ENCODE data around the gene NELL1.

NELL1 gene

DNA sequence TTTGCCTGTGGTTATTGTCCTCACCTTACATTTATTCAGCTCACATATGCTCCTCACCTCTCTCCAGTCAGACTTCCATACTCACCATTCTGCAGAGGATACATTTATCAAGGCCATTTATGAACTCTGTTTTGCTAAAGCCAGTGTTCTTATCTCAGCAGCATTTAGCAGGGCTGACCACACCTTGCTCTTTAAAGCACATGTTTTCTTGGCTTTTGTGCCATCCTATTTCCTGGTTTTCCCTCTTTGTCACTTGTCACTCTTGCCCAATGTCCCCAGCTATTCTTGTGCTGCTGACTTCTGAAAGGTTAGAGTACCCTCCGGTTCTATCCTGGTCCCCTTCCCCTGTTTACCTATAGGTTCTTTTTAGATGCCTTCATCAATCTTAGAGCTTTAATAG lies 446.6 kb downstream of the NELL1 start:
- Histone ChIP-seq H3K36me3 (replicated peaks) (no peaks in the 10 kb centered on the region), H3K4me3 (ENCODE audit: low read depth, low read length) (no peak overlapping the region), H3K27ac (no peak overlapping the region), H3K27me3 (replicated peaks) (no peaks in the 10 kb centered on the region)
- no peak for DNase-seq
- TF ChIP-seq, protein P1, sequence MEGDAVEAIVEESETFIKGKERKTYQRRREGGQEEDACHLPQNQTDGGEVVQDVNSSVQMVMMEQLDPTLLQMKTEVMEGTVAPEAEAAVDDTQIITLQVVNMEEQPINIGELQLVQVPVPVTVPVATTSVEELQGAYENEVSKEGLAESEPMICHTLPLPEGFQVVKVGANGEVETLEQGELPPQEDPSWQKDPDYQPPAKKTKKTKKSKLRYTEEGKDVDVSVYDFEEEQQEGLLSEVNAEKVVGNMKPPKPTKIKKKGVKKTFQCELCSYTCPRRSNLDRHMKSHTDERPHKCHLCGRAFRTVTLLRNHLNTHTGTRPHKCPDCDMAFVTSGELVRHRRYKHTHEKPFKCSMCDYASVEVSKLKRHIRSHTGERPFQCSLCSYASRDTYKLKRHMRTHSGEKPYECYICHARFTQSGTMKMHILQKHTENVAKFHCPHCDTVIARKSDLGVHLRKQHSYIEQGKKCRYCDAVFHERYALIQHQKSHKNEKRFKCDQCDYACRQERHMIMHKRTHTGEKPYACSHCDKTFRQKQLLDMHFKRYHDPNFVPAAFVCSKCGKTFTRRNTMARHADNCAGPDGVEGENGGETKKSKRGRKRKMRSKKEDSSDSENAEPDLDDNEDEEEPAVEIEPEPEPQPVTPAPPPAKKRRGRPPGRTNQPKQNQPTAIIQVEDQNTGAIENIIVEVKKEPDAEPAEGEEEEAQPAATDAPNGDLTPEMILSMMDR (IDR thresholded peaks at IDR 0.05; ENCODE audit: low read depth, low read length, missing control alignments) = no peak
- in situ Hi-C loops (cut with HindIII; ENCODE audit: low pct_ligation_motif_present, low sequenced_read_pairs) = no loop called here

DNA sequence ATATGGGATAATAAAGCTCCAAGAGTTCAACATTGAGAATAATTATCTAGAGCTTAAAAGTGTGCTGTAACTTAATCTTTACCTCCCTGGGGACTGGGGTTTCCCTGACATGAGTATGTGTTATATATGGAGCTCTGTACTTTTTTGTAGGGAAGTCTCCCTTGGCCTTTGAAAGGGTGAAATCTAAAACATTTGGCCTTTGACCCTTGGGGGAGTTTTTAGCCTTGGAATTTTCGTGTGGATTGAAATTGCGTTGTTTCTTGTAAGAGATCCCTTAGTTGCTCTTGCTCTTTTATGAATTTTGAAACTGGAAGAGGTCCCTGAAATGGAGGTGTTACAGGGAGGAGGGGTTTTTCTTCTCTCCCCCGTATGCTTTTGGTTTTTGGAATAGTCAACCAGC lies 450.0 kb downstream of the NELL1 start:
- Histone ChIP-seq H3K27ac (no peak overlapping the region), H3K4me3 (ENCODE audit: low read depth, low read length) (no peak overlapping the region), H3K36me3 (replicated peaks) (no peaks in the 10 kb centered on the region), H3K27me3 (replicated peaks) (no peaks in the 10 kb centered on the region)
- no peak for DNase-seq
- TF ChIP-seq, protein P1 (IDR thresholded peaks at IDR 0.05; ENCODE audit: low read depth, low read length, missing control alignments) = no peak
- in situ Hi-C loops (cut with HindIII; ENCODE audit: low pct_ligation_motif_present, low sequenced_read_pairs) = no loop called here

DNA sequence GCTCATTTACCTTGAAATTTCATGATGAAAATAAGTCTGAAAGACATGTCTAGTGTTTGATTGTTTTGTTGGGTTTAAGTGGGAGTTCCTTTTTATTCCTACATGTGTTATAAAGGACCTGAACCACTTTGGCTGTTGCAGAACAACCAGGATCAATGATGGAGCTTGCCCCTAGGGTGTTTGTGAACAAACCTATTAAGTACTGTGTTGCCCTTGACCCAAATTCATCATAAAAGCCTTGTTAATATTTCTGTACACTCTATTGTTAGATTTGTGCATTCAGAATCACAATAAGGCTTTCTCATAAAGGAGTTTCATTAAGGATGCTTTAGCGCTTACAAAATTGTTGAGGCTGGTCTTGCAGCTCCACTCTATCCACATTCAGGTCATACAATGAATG lies 452.6 kb downstream of the NELL1 start:
- H3K27ac ChIP-seq = no peak overlapping the region
- H3K4me3 ChIP-seq (ENCODE audit: low read depth, low read length) = no peak overlapping the region
- in situ Hi-C loops (cut with HindIII; ENCODE audit: low pct_ligation_motif_present, low sequenced_read_pairs) = no loop called here
- DNase-seq = no peak
- TF ChIP-seq, protein P1 (IDR thresholded peaks at IDR 0.05; ENCODE audit: low read depth, low read length, missing control alignments) = no peak
- H3K36me3 ChIP-seq (replicated peaks) = no peaks in the 10 kb centered on the region
- no peaks in the 10 kb centered on the region for H3K27me3 ChIP-seq (replicated peaks)

DNA sequence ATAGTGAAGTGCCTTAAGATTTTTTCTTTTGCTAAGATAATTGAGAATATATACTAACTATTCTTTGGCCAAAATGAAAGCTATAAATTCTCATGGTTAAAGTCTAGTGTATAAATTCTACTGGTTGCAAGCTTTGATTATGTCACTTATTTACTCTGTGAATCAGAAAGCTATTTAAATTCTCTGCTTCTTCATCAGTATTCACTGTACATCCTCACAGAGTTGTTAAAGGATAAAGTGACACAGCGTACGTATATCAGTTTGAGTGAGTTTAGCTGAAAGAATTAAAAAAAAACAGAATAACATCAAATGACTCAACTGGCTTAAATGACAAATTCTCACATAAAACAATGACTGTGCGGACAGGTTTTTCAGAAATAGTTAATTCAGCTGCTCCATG lies 453.1 kb downstream of the NELL1 start:
- H3K4me3 ChIP-seq (ENCODE audit: low read depth, low read length) = no peak overlapping the region
- in situ Hi-C loops (cut with HindIII; ENCODE audit: low pct_ligation_motif_present, low sequenced_read_pairs) = no loop called here
- no peaks in the 10 kb centered on the region for H3K36me3 ChIP-seq (replicated peaks)
- TF ChIP-seq, protein P1 (IDR thresholded peaks at IDR 0.05; ENCODE audit: low read depth, low read length, missing control alignments) = no peak
- no peak for DNase-seq
- no peaks in the 10 kb centered on the region for H3K27me3 ChIP-seq (replicated peaks)
- H3K27ac ChIP-seq = no peak overlapping the region

DNA sequence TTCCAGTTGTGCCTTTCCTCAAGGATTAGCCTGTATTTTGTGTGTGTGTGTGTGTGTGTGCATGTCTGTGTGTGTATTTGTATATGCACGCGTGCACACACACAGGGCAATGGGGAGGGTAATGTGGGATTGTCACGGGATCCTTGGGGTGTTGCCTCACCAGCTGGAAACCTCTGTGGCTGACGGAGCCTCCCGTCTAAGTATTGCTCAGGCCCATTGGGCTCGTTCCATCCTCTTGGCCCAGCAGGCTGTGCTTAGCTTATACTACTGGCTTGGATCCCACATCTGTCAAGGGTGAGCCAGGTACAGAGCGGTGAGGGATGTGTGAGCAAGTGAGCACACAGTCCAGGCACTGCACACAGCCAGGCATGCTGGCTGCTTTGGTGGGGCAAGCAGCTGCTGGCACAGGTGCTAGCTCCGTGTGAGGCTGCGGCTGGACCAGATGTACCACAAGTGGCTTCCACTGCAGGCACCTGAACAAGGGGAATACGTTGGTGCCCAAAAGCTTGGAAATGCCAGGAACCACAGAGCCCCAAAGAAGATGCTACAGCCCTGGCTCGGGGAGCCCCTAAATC lies 462.8 kb downstream of the NELL1 start:
- no peak overlapping the region for H3K4me3 ChIP-seq (ENCODE audit: low read depth, low read length)
- no peak overlapping the region for H3K27ac ChIP-seq
- H3K27me3 ChIP-seq (replicated peaks) = no peaks in the 10 kb centered on the region
- no peak for DNase-seq
- TF ChIP-seq, protein P1 (IDR thresholded peaks at IDR 0.05; ENCODE audit: low read depth, low read length, missing control alignments) = no peak
- in situ Hi-C loops (cut with HindIII; ENCODE audit: low pct_ligation_motif_present, low sequenced_read_pairs) = no loop called here
- H3K36me3 ChIP-seq (replicated peaks) = no peaks in the 10 kb centered on the region

DNA sequence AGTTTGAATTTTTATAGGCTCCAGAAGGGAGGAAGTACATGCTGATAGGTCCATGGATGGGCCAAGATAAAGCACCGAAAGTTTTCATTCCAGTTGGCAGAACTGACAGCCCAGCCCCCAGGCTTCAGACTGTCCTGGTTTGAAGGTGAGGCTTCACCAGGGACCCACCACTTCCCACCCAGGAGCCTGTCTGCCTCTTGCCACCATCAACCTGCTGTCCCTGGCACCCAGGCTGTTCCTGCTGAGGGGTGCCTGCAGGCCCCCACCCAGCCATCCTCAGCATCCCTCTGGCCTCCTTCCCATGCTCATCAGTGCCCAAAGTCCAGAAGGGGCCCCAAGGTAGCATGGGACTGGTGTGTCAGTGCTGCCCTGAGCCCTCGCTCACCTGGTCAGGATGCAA lies 463.9 kb downstream of the NELL1 start:
- TF ChIP-seq, protein P1 (IDR thresholded peaks at IDR 0.05; ENCODE audit: low read depth, low read length, missing control alignments) = no peak
- in situ Hi-C loops (cut with HindIII; ENCODE audit: low pct_ligation_motif_present, low sequenced_read_pairs) = no loop called here
- Histone ChIP-seq H3K36me3 (replicated peaks) (no peaks in the 10 kb centered on the region), H3K4me3 (ENCODE audit: low read depth, low read length) (no peak overlapping the region), H3K27ac (no peak overlapping the region), H3K27me3 (replicated peaks) (no peaks in the 10 kb centered on the region)
- DNase-seq = no peak

All from brain microvascular endothelial cell (primary cell).